ENCODE measurements around the gene LMBR1.

GRCh38 chr7:156935250-156935649 is 42.3 kb upstream of the LMBR1 start:
- no peak for TF ChIP-seq TCF7L2 (IDR thresholded peaks at IDR 0.05; ENCODE audit: low read depth, low read length)
- TF ChIP-seq CTCF (IDR thresholded peaks at IDR 0.05), result no peak
